ENCODE results near the gene PPP2R5C.

PPP2R5C gene

DNA sequence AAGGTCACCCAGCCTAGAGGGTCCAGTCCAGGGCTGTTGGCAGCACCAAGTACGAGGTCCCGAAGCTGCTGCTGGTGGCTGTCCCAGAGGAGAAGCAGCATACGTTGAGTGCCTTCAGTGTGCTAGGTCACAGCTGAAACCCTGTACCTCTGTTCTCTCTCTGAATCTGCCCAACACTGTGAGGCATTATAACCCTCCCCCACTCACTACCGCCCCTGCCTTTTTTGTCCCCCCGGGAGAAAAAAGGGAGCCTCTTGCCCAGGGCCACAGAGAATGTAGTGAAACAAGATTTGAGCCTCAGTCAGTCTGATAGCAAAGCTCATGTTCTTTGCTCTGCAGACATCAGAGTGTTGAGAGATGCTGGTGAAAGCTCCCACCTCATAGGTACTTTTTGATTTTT lies 53.4 kb downstream of the PPP2R5C start:
- no peak for DNase-seq (ENCODE audit: low spot score)

DNA sequence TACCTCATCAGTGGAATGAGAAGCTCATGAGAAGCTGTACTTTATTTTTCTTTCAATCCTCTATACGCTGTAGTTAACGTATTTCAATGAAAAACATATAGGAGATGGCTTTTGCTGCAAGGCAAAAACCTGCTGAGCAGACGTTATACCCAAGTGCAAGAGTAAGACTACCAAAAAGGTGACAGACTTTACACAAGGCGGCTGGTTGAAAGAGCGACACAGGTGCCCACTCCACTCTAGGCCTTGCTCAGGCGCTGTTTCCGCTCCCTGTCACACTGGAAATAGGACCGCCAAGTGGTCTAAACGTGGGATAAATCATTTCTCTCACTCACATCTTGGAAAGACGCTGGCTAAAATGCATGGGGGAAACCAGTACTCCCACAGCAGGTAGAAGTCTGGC lies 54.5 kb downstream of the PPP2R5C start:
- DNase-seq (ENCODE audit: low spot score) = no peak

DNA sequence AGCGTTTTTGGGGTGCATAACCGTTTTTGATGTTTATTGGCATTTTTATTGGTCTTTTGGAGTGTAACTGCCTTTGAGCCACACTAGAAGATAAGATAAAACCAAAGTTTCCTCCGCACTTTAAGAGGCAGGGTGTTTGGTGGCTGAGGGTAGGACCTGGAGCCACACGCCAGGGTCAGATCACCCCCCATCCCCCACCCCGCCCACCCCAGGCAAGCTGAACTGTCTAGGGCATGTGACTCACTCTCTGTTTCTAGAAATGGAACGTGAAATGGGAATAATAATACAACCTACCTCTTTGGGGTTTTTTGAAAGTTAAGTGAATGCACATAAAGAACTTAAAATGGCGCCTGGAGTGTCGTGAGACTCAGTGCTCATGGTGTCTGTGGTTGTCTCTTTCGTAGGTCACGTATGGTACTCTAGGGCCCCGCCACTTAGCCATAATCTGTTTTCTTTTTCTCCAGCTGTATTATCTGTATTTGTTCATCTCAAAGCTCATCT lies 56.0 kb downstream of the PPP2R5C start:
- DNase-seq (ENCODE audit: low spot score) = no peak

DNA sequence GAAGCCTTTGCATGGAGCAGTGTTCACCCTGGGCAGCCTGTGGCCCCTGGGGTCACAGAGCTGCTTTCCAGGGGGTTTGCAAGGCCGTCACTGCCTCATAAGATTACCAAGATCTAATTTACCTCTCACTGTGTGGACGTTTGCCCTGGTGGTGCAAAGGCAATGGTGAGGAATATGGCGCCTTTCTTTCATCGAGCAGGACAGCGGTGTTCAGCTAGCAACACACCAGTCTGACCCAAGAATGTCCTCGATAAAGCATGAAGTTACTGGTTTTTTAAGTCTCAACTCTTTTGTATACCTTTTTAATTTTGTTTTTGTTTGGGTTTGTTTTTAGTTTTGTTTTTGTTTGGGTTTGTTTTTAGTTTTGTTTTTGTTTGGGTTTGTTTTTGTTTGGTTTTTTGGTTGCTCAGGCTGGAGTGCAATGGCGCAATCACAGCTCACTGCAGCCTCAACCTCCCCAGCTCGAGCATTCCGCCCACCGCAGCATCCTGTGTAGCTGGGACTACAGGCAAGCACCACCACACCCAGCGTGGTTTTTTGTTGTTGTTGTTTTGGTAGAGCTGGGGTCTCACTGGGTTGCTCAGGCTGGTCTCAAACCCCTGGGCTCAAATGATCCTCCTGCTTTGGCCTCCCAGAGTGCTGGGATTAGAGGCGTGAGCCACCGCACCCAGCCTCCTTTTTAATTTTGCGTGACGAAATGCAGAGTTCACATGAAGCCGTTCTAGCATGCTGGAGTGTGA lies 57.9 kb downstream of the PPP2R5C start:
- no peak for DNase-seq (ENCODE audit: low spot score)

DNA sequence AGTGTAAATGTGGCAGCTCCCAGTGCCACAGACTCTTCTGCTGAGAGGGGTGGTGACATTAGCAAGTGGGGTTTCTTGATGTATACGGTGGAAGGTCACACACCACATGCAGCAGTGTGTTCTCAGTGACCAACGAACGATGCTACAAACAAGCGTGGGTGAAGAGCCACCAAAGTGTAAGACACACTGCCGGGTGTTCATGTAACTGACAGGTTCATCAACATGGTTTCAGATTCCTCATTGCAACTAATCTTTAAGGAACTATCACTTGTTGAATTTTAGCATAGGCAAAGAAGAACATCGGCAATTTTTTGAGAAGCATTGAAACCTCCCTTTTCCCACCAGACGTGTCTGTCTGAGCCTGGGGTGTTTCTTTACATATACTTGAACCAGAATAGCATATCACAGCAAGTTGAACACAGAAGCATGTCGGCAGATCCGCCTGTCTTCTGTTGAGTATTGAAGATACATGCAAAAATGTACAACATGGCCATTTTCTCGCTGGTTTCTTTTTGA lies 58.8 kb downstream of the PPP2R5C start:
- DNase-seq (ENCODE audit: low spot score) = no peak

DNA sequence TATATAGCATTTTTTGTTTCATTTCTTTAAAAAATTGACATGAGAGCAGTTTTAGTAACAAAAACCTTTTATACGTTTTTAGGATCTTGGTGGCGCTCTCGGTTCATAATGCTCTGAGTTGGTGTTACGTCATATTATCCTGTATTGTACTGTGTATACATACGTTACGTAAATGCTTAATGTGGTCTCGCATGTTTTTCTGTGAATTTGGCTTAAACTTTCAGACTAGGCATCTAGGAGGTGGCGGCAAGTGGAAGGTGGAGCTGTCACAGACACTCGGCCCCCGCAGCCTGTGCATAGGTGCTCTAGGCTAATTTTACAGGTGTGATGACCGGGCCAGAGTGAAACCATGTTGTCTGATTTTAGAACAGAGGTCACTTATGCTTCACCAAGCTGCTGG lies 60.0 kb downstream of the PPP2R5C start:
- no peak for DNase-seq (ENCODE audit: low spot score)

DNA sequence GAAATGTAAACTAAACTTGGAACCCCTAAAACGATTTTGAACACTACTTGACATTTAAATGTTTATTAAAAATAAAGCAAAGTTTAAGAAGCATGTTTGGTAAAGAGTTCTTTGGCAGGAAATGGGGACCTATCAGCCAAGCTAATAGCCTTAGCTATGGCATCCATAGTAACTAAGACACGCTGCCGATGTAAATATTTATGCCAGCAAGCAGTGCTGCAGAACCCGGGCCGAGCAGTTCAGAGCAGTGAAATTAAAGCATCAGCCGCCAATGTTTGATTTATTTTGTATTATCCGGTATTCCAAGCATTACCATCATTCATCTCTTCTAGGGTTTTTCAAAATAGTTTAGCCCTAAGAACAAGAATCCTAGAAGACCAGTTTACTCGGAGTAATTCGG lies 61.6 kb downstream of the PPP2R5C start:
- DNase-seq (ENCODE audit: low spot score) = no peak

DNA sequence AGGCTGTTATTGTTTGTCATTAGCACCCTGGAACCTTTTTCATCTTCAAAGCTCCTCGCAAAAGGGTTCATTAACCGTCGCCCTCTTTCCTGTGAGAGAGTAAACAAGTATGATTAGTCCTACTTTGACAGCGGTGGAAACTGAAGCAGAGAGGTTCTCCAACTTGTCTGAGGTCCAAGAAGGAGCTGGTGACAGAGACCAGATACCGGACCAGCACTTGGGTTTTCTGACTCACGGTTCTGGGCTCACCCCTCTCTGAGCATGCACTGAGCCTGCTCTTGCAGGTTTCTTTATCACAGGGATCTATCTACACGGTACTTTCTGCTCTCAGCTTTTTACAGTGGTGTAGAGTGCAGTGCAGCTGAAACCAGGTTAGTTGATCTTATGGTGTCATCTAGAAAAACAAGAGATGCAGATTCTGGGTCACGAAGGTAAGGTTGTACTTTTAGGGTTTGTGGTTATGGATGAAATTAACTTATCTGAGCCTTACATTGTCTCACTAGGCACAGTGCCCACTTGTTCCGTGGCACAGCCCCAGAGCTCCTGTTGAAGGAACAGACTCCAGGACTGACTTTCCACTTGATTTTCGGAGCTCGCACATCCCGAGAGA lies 62.1 kb downstream of the PPP2R5C start:
- no peak for DNase-seq (ENCODE audit: low spot score)

DNA sequence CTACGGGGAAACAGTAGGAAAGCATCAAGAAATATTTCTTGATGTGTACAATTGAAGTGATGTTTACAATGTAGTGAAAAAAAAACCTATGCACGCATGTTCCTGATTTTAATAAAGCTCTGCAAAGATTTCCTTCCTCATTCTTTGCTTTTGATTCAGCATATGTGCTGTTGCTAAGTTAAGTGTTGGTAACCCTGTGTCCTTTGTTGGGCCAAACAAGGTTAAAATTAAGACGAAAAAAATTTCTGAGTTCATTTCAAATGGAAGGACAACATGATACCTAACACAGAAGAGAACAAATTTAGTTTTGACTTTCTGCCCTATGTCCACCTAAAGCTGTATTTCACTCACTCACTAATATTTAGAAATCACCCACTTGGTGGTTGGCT lies 62.8 kb downstream of the PPP2R5C start:
- DNase-seq (ENCODE audit: low spot score) = no peak

DNA sequence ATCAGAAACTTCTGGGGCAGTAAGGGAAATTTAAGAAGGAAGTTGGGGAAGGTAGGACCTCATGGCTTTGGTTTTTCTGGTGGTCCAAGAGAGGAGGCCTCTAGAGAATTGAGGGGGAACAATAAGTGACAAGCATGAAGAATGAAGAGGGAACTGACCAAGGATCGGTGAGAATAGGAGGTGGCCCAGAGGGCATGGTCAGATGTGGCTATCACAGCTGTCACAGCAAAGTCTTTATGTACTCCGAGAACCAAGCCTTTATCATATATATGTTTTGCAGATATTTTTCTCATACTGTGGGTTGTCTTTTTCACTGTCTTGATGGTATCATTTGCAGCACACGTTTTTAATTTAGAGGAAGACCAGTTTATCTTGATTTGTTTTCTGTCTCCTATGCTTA lies 64.3 kb downstream of the PPP2R5C start:
- DNase-seq (ENCODE audit: low spot score) = no peak

DNA sequence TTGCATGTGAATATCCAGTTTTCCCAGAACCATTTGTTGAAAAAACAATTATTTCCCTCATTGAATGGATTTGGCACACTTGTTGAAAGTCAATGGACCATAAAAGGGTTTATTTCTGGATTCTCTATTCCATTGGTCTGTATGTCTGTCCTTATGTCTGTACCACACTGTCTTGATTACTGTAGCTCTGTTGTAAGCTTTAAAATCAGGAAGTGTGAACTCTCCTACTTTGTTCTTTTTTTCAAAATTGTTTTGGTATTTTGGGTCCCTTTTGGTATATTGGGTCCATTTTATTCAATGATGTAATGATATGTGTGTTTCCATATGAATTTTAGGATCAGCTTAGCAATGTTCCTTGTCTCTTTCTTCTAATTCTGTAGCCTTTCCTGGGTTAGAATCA lies 64.8 kb downstream of the PPP2R5C start:
- no peak for DNase-seq (ENCODE audit: low spot score)

DNA sequence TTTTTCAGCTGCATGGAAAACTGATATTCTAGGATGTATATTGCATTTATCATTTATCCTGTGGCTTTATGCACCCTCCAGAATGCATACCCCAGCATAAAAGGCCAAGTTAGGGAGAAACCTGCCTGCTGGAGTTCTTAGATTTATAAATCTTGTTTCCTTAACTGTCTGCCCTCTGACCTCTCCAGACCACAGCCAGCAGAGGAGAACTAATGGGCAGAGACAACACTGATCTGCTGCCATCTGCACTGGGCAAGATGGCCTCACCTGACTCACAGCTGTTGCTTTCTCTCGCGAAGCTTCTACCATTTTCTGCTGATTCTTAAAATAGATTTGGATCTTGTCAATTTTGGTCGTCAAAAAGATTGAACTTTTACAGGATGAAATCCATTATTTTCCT lies 65.8 kb downstream of the PPP2R5C start:
- DNase-seq (ENCODE audit: low spot score) = no peak

DNA sequence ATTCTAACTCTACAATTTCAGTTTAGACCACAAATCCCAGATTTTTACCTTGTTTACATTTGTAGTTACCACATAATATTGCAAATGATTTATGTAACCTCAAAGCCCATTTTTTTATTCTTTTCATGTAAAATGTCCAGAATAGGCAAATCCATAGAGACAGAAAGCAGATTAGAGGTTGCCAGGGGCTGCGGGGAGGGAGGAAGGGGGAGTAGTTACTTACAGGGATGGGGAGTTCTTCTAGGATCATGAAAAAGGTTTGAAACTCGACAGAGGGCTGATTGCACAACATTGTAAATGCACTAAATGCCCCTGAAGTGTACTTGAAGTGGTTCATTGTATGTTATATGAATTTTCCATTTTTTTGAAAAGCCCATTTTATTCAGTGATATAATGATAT lies 66.5 kb downstream of the PPP2R5C start:
- DNase-seq (ENCODE audit: low spot score) = no peak

DNA sequence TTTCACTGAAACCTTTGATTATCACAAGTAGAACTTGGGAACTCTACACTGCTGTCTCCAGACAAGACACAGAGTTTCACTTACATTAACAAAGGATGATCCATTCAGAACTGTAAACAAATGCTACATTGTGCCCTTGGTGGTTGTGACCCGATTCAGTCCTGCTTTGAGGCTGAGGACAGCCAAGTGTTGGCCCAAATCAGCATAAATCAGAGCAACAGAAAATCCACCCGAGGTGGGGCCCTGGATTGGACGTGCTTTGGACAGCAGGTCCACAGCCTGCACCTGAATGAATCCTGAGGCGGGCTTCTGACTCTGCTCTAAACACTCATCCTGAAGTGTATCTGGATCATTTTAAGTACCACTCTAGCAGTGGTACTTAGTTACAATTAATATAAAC lies 68.8 kb downstream of the PPP2R5C start:
- DNase-seq (ENCODE audit: low spot score) = no peak

DNA sequence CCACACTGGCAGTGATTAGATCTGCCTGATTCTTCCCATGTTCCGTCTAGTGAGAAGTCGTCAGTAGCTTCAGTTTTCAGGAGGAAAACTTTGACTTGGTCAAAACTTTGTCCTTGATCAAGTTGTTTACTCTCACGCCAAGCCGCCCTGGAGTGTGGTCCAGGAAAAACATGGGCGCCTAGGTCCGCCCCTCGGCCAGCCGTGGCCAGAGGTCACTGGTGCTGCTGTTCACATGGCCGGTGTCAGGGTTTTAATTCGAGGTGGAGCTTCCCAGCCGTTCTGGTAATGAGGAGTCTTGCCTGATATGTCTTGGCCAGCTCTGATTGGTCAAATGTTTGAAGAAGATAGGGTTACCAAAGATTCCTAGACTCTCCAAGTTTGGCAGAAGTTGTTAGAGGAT lies 71.5 kb downstream of the PPP2R5C start:
- no peak for DNase-seq (ENCODE audit: low spot score)

DNA sequence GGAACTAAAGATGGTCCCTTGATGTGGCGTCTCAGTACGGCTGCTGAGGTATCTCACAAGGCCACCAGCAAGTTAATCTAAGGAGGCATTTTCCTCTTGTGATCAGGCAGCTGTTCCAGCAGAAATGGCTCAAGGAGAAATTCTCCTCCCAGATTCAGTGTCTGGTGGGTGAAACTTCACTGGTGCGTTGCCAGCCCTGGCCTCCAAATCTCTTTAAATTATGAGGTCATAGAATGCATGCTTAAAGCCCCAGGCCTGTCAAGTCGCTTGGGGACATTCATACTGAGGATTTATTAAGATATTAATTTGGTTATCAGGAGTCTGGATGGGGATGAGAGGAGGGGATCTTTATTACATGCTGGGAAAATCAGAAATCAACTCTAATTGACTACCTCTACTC lies 72.9 kb downstream of the PPP2R5C start:
- no peak for DNase-seq (ENCODE audit: low spot score)

DNA sequence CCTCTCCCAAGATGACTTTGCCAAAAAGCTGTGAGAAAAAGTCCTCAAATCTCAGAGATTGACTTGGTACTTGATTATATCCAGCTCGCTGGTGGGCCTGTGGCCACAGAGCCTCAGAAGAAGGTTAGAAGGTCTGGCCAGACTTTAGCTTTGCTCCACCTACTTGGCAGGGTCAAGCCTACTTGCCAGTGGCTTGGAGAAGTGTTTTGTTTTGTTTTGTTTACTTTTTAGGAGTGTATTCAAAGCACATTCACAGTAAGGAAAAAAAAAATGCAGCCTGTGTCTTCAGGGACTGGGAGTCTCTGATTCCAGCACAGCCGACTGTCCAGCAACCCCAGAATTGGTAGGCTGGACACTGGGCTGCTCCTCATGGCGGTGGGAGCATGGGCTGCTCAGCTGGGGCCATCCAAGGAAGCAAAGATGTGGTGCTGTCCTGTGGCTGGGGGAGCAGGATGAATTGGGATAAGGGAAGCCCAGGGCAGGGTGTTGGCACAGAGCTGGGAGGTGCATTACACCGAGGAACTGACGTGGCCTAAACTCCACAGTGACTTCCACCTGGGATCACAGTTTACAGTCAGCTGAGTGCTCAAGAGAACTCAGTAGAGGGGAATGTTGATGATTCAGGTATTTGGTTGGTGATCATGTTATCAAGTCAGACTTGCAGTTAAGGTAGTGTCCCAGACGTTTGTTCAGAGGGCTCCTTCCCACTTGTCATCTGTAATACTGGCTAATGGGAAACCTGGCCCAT lies 73.5 kb downstream of the PPP2R5C start:
- DNase-seq (ENCODE audit: low spot score) = no peak

DNA sequence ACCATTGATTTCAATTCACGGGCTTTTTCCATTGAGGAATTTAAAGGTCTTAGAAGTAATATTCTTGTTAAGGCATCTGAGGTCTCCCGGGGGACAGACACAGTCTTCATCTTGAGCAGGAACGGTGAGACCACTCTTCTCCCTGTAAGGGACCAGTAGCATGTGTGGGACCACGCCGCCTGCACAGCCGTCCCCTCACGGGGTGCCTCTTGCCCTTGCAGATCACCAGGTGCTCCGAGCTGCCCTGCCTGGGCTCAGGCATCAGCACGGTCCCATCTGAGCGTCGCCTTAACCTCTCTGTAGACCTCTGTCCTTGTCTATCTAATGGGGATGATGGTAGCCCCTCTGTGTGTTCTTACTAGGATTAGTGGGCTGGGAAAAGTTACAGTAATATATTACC lies 74.1 kb downstream of the PPP2R5C start:
- no peak for DNase-seq (ENCODE audit: low spot score)

DNA sequence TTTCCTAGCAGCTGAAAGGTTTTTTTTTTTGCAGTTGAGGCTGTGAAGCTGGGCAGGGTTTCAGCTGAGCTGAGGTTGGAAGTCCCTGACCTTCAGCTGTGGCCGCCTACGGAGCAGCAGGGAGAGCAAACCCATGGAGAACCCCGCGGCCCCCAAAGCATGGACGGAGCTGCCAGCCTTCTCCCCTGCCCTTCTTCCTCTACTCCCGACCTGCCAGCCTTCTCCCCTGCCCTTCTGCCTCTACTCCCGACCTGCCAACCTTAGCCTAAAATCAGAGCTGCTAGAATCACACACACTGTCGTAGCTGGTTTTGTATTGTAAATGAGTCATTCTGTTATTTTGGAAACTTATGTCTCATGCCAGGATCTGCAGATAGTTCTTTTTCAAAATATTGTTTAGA lies 74.6 kb downstream of the PPP2R5C start:
- DNase-seq (ENCODE audit: low spot score) = no peak

DNA sequence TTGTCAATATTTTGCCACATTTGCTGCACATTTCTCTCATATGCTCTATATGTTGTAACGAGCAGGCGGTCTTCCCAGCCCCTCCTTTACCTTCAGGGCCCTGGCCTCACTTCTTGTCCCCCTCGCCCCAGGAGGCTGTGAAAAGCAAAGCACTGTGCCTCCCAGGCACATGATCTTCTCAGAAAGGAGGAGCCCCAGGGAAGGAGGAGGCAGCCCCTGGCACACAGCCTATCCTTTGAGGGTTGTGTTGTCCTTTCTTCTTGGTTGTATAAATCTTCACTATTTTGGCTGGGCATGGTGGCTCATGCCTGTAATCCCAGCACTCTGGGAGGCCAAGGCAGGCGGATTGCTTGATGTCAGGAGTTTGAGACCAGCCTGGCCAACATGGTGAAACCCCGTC lies 77.0 kb downstream of the PPP2R5C start:
- DNase-seq (ENCODE audit: low spot score) = no peak

DNA sequence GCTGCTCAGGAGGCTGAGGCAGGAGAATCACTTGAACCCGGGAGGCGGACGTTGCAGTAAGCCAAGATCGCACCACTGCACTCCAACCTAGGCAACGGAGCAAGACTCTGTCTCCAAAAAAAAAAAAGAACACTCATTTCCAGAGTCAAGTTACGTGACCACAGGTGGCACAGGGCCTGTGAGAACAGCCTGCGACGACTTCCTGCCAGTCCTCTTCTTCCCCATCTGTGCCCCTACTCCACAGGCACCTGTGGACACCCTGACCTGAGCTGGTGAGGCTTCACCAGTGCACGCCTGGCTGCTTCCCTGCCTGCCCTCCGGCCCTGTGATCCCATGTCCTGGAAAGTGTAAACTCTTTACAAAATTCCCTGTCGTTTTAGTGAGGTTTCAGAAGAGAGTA lies 77.7 kb downstream of the PPP2R5C start:
- no peak for DNase-seq (ENCODE audit: low spot score)

DNA sequence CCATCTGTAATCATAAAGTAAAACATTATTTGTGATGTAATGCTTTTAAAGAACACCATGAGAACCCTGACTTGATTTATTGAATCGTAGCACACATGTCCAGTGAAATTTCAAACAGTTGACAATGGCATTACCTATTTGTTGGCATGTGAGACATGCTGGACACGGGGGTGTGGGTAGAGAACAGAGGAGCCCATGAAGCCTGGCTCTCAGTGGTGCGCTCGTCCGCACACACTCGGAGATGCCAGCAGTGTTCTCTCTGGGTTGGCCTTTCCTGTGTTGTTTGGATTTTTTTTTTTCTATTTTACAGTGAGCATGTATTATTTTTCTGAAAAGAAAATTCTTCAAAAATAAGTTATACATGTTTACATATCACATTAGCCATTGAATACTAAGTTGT lies 78.2 kb downstream of the PPP2R5C start:
- DNase-seq (ENCODE audit: low spot score) = no peak

Measured in ecto neural progenitor cell (in vitro differentiated cells).